SK-N-MC (cell line): ENCODE data around the gene RNASEH1.
"Not testable (repeated sequence)": the region's sequence is repeated elsewhere in the genome, so short reads cannot be mapped to it uniquely, and the experiment has no call there.

Experiments used
- DNase-seq: peaks from one replicate; pipeline ENCODE4 v3.0.0-alpha.2; 2011; ENCODE audit warnings: low read depth, low spot score
- H3K27ac ChIP-seq: fragments of 200-600 bp; sonication (generic); 2 replicates; pipeline ENCODE4 v1.5.1; 2016; ENCODE audit warnings: mixed run types
- H3K36me3 ChIP-seq: fragments of 200-600 bp; sonication (generic); 2 replicates; pipeline ENCODE4 v1.6.1; 2017; ENCODE audit warnings: antibody characterized with exemption, low read length, mixed read lengths; ENCODE audit not compliant: insufficient read depth
- H3K4me3 ChIP-seq: fragments of 200-600 bp; sonication (generic); 2 replicates; pipeline ENCODE4 v1.5.1; 2016
- H3K9ac ChIP-seq: fragments of 200-600 bp; sonication (generic); 2 replicates; pipeline ENCODE4 v1.8.0; 2017; ENCODE audit warnings: mixed run types, mixed read lengths; ENCODE audit not compliant: insufficient read length
- H3K9me3 ChIP-seq: fragments of 200-600 bp; sonication (generic); 2 replicates; pipeline ENCODE4 v1.6.1; 2017; ENCODE audit warnings: low read depth, mild to moderate bottlenecking, antibody characterized with exemption, low read length, moderate library complexity, mixed read lengths
- EZH2 ChIP-seq: fragments of 200-600 bp; sonication (generic); IDR thresholded peaks from one replicate; pipeline ENCODE4 v1.6.1; 2017; ENCODE audit warnings: antibody characterized with exemption
- FOXP2 ChIP-seq: optimal IDR thresholded peaks from 2 replicates; pipeline ENCODE3; 2011; ENCODE audit warnings: mild to moderate bottlenecking, moderate library complexity; ENCODE audit not compliant: insufficient read depth; ENCODE audit errors: extremely low read length, control extremely low read depth
- POLR2AphosphoS5 ChIP-seq: IDR thresholded peaks from 2 replicates; pipeline ENCODE4 v1.6.1; 2012; ENCODE audit warnings: mild to moderate bottlenecking, low read depth, low read length, borderline replicate concordance

Gene RNASEH1

GRCh38 chr2:3585261-3586109, 27.4 kb upstream of the RNASEH1 start:
- Histone ChIP-seq H3K4me3 (no peak overlapping the region), H3K9me3 (no peaks in the 10 kb centered on the region), H3K9ac (no peak overlapping the region), H3K27ac (peak overlapping the region; percentile 60), H3K36me3 (peaks cover 51% of the 10 kb centered on the region)
- TF ChIP-seq POLR2AphosphoS5 (no peak), FOXP2 (no peak)
- DNase-seq: no peak

GRCh38 chr2:3584608-3585260, 26.6 kb upstream of the RNASEH1 start:
- TF ChIP-seq POLR2AphosphoS5 (no peak), EZH2 (no peak), FOXP2 (no peak)
- H3K9ac ChIP-seq: no peak overlapping the region
- peak overlapping the region; percentile 42; the same call in 1 of the 2 replicates for H3K27ac ChIP-seq
- H3K36me3 ChIP-seq: peaks cover 58% of the 10 kb centered on the region
- H3K4me3 ChIP-seq: no peak overlapping the region
- no peaks in the 10 kb centered on the region for H3K9me3 ChIP-seq
- DNase-seq: no peak

DNA sequence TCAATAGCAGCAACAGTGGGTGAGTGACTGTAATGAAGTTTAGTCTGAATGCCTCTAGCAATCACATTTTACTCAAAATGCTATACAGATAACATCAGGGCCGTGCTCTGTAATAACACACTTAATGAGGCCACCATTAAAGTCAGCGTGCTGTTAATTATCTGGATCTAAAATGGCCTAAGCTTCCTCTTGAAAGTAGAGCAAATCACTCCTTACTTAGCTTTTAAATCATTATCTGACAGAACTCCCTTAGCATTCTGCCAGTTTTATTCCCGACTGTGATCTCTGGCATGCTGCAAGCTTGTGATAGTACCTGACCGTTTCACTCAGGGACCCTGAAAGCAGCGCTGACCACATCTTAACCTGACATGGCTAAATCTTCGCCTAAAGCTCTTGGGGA, 25.9 kb upstream of the RNASEH1 start:
- Histone ChIP-seq H3K9ac (no peak overlapping the region), H3K36me3 (peaks cover 65% of the 10 kb centered on the region), H3K9me3 (no peaks in the 10 kb centered on the region), H3K4me3 (no peak overlapping the region), H3K27ac (no peak overlapping the region)
- DNase-seq: no peak
- TF ChIP-seq POLR2AphosphoS5 (no peak), EZH2 (no peak), FOXP2 (no peak)

- H3K27ac ChIP-seq: peak overlapping the region; percentile 43; the same call in 1 of the 2 replicates
- no peak overlapping the region for H3K4me3 ChIP-seq
- DNase-seq: no peak
- H3K9me3 ChIP-seq: no peaks in the 10 kb centered on the region
- TF ChIP-seq FOXP2 (no peak), POLR2AphosphoS5 (no peak), EZH2 (no peak)
- H3K9ac ChIP-seq: no peak overlapping the region
- peaks cover 90% of the 10 kb centered on the region for H3K36me3 ChIP-seq
These were observed 23.5 kb upstream of the RNASEH1 start for GRCh38 chr2:3581367-3582262.

- DNase-seq: no peak
- no peak overlapping the region for H3K9ac ChIP-seq
- H3K4me3 ChIP-seq: no peak overlapping the region
- TF ChIP-seq EZH2 (no peak), POLR2AphosphoS5 (no peak; the same call in 1 of the 2 replicates), FOXP2 (no peak)
- no peak overlapping the region for H3K27ac ChIP-seq
- H3K36me3 ChIP-seq: peaks cover 95% of the 10 kb centered on the region
- no peaks in the 10 kb centered on the region for H3K9me3 ChIP-seq
These were observed 22.3 kb upstream of the RNASEH1 start for GRCh38 chr2:3580449-3580848.

- Histone ChIP-seq H3K9ac (peak overlapping the region; percentile 99), H3K9me3 (no peaks in the 10 kb centered on the region), H3K27ac (0 out of 2 replicates have a peak overlapping the region, but pooled peaks have one; percentile 10), H3K36me3 (peaks cover 83% of the 10 kb centered on the region), H3K4me3 (peak overlapping the region; percentile 98)
- no peak for DNase-seq
- TF ChIP-seq POLR2AphosphoS5: no peak
- TF ChIP-seq FOXP2: no peak
- TF ChIP-seq EZH2: no peak
These were observed 20.9 kb upstream of the RNASEH1 start for GRCh38 chr2:3578987-3579386.

- Histone ChIP-seq H3K4me3 (peak overlapping the region; percentile 98), H3K27ac (peak overlapping the region; percentile 92), H3K36me3 (peaks cover 57% of the 10 kb centered on the region), H3K9ac (peak overlapping the region; percentile 99)
- not testable (repeated sequence) for H3K9me3 ChIP-seq, DNase-seq
These were observed 18.1 kb upstream of the RNASEH1 start for GRCh38 chr2:3576263-3576630.

DNA sequence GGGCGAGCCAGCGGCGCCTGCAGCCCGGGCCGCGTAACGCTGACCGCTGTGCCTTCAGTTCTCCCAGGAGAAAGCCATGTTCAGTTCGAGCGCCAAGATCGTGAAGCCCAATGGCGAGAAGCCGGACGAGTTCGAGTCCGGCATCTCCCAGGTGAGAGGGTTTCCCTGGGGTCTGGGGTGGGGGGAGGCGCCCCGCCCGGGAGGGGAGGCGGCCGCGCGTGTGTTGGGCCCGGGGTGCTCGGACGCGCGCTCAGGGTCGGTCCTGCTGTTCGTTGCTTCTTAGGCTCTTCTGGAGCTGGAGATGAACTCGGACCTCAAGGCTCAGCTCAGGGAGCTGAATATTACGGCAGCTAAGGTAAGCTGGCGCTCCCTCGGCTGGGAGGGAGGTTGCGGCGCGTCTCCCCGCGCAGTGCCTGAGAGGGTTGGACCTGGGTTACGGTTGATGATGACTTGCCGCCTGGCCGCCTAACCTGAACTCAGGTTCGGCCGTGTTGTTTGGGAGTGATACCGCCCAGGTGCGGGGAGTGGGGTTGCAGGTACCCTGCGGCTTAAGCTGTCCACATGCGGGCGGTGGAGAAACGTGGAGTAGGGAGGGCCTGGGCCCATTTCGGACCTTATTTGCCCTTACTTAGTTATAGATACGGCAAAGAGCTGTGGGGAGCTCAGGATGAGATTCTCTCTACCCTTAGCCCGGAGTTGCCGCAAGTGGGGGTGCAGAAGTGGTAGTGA, 17.6 kb upstream of the RNASEH1 start:
- no peak for DNase-seq

More for the DNA sequence above, 17.6 kb upstream of the RNASEH1 start:
- H3K9me3 ChIP-seq: no peaks in the 10 kb centered on the region
- peaks cover 51% of the 10 kb centered on the region for H3K36me3 ChIP-seq
- no peak; the same call in 1 of the 2 replicates for TF ChIP-seq POLR2AphosphoS5
- TF ChIP-seq EZH2: no peak
- TF ChIP-seq FOXP2: no peak
- peak overlapping the region; percentile 99 for H3K9ac ChIP-seq
- peak overlapping the region; percentile 98 for H3K4me3 ChIP-seq
- H3K27ac ChIP-seq: peak overlapping the region; percentile 92
